HG02588 (cell line): ENCODE results near the gene AVL9.
"Not testable (repeated sequence)": the region's sequence is repeated elsewhere in the genome, so short reads cannot be mapped to it uniquely, and the experiment has no call there.

ENCODE experiments used
- ATAC-seq: cut with Tn5 transposase; IDR thresholded peaks from one replicate; pipeline ENCODE4 v1.9.1; 2021; ENCODE audit warnings: mild to moderate bottlenecking, moderate library complexity; ENCODE audit not compliant: unreplicated experiment

AVL9 gene

GRCh38 chr7:32495298-32496051, at the start of gene AVL9:
Gene AVL9, plus strand, starts transcription at chr7:32495489. Its CDS starts 221 bp downstream, at chr7:32495710.
- ATAC-seq, result peak; percentile 96

GRCh38 chr7:32447218-32447617, 48.1 kb upstream of the AVL9 start:
- no peak for ATAC-seq

DNA sequence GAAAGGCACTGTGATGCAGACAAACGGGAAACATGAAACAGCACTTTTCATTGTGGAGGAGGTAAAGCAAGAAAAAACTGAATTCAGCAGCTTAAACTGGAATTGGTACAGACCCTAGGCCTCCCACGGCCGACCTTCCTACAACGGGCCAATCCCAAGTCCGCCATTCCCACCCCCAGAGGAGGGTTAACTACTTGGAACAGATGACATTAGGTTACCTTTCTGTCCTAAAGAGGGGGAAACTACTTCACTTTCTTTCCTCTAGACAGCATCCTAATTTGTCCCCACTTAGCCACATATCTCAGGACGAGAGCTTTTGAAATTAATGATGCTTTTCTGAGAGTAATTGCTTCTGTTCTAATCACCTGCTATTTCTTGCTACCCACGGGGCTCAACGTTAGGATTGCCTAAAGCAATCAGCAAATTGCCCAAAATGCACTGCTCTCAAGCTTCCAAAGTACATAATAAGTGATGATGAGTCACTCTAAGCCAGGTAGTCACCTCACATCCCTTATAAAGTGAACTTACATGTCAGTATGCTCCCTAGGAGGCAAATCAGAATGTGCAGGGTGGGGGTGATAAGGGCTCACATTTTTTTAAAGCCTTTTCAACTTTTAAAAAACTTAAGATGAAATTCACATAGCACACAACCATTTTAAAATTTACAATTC, 41.8 kb upstream of the AVL9 start:
- no peak for ATAC-seq

DNA sequence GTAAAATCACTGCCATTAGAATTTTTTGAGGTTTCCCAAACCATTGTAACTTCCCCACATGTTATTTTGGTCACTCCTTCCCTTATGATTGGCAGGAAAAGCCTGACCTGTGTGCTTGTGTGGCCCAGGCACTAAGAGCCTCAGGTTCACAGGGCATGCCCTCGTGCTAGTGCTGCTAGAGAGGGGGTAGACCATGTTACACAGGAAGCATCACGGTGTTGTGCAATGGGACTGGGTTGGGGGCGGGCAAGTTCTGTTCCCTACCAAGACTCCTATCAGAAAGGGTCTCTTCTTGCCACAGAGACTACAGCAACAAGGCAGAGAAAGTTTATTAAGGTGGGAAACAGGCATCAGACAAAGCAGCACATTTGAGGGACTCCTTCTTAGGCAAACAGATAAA, 37.3 kb upstream of the AVL9 start:
- ATAC-seq, result no peak

GRCh38 chr7:32459788-32460187, 35.5 kb upstream of the AVL9 start:
- no peak for ATAC-seq

DNA sequence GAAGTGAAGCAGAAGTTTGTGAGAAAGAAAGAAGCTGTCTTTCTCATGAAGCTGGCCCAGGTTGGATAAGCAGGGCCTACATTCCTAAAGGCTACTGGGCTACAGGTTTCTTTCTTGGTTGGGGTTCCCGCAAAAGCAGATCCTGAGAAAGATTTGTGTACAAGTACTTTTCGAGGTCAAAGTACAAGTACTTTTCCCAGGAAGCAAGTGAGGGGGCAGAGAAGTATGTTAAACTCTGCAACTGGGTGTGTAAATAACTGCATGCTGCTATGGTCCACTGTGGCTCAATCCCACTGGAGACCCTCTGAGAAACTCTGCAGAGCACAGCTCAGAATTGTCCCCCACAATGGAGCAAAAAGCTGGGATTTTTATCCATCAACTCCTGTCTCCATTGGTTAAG, 33.8 kb upstream of the AVL9 start:
- no peak for ATAC-seq

DNA sequence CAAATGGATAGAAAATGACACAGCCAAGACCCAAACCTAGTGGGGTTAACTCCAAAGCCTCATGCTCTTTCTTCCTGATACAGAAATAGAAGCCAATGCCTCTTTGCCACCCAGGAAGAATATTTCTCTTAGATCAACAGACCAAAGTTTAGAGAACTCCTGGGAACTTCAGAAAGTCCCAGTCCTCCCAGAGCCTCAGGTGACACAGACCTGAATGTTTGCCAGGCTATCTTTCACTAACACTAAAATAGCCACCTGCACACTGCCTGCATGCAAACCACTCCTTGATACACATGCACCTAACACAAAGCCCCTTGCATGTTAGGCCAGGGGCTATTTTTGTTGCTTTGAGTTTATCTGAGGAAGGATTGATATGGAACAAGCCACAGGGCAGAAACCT, 32.8 kb upstream of the AVL9 start:
- no peak for ATAC-seq

DNA sequence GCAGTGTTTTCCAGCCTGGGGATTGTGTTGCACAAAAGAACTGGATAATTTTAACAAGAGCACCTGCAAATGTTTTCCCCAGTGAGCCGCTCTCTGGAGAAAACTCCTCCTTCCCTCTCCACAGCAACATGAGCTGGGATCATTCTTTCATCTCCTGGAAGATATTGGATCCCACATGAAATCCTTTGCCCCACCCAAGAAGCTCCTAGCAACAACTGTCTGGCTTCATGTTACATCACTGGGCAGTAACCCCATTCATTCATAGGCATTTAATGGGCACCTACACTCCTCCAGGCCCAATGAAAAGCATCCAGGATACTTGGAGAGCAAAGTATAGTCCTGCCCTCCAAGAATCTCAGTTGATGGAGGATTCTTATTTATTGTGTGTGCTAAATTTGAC, 32.3 kb upstream of the AVL9 start:
- no peak for ATAC-seq

DNA sequence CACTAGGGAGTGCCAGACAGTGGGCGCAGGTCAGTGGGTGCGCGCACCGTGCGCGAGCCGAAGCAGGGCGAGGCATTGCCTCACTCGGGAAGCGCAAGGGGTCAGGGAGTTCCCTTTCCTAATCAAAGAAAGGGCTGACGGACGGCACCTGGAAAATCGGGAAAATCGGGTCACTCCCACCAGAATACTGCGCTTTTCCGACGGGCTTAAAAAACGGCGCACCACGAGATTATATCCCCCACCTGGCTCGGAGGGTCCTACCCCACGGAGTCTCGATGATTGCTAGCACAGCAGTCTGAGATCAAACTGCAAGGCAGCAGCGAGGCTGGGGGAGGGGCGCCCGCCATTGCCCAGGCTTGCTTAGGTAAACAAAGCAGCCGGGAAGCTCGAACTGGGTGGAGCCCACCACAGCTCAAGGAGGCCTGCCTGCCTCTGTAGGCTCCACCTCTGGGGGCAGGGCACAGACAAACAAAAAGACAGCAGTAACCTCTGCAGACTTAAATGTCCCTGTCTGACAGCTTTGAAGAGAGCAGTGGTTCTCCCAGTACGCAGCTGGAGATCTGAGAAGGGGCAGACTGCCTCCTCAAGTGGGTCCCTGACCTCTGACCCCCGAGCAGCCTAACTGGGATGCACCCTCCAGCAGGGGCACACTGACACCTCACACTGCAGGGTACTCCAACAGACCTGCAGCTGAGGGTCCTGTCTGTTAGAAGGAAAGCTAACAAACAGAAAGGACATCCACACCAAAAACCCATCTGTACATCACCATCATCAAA, 30.5 kb upstream of the AVL9 start:
- not testable (repeated sequence) for ATAC-seq

DNA sequence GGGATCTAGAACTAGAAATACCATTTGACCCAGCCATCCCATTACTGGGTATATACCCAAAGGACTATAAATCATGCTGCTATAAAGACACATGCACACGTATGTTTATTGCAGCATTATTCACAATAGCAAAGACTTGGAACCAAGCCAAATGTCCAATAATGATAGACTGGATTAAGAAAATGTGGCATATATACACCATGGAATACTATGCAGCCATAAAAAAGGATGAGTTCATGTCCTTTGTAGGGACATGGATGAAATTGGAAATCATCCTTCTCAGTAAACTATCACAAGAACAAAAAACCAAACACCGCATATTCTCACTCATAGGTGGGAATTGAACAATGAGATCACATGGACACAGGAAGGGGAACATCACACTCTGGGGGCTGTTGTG, 25.3 kb upstream of the AVL9 start:
- ATAC-seq, result not testable (repeated sequence)

- no peak for ATAC-seq
Measured at GRCh38 chr7:32470871-32471270, 24.4 kb upstream of the AVL9 start.

DNA sequence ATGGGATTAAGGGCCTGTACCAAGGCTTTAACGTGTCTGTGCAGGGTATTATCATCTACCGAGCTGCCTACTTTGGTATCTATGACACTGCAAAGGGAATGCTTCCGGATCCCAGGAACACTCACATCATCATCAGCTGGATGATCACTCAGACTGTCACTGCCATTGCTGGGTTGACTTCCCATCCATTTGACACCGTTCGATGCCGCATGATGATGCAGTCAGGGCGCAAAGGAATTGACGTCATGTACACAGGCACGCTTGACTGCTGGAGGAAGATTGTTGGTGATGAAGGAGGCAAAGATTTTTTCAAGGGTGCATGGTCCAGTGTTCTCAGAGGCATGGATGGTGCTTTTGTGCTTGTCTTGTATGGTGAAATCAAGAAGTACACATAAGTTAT, 23.3 kb upstream of the AVL9 start:
- ATAC-seq, result no peak

DNA sequence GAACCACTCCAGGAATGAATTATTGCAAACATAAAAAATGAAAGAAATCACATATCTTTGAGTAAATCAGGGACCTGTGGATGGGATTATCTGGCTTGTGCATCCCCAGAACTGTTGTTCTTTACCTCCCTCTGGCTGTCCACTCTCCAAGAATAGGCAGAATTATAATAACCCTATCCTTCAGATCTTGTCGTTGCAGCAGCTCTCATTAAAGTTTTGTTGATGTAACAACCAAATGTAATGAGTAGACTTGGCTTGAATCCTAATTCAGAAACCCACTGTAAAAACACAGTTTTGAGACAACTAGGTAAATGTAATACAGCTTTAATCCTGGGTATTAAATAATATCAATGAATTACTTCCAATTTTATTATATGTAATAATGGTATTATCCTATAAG, 21.3 kb upstream of the AVL9 start:
- no peak for ATAC-seq

DNA sequence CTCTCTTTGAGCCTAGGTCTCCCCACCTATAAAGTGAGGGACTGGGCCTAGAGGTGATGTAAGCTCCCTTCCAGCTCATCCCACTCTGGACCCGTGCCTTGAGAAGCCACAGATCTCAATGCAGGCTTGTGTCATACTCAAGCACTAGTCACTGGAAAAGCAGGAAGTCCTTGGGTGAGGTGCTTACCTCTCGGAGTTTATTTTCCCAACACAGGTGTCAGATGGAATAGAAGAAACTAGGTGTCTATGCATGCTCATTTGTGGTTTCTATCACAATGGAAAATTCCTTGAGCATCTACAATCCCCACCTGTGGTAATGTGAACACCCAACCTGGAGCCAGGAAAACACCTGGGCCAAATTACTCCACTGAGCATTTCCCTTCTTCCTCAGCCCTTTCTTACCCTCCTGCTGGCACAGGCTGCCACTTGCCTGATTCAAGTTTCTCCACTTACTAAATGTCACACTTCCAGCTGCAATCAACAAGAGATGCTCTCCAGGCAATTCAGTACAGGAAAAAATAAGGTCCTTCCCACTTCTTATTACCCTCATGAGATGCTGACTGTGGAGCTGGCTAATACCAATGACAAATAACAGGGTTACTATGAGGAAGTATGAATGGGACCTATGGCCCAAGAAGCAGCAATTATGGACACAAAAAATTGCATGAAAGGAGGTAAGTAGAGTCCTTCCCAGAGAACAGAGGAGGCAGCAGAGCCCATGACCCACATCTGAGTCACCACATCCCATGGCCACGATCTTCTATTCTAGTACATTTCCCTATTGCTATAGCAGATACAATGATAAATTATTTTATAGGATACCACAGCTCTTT, 18.3 kb upstream of the AVL9 start:
- no peak for ATAC-seq

- ATAC-seq, result no peak
Measured at GRCh38 chr7:32477649-32477980, 17.7 kb upstream of the AVL9 start.

DNA sequence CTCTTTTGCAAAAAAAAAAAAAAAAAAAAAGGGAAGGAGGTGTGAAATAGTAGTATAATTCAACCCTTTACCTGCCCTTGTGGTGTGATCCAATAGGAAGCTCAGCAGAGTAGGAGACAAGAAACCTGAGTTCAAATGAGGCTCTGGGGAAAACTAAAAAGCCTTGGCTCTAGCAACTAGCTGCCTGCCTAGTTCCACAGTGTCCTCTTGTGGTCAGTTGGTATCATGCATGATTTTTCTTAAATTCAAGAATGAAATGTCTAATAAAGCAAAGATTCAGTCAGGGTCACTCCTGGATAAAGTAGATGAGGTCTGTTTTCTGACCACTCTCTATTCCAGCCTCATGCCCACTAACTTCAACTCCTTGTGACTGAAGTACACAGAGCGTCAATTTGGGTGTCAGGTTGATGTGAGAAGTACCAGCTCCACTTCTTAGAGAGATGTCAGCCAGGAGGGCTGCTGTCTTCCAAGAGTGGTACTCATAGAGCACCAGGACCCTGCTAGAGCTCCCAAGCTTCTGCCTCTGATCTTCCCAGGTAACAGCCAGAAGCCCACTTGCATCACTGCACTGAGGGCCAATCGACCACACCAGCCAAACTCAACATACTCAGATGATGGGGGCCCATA, 15.6 kb upstream of the AVL9 start:
- no peak for ATAC-seq

DNA sequence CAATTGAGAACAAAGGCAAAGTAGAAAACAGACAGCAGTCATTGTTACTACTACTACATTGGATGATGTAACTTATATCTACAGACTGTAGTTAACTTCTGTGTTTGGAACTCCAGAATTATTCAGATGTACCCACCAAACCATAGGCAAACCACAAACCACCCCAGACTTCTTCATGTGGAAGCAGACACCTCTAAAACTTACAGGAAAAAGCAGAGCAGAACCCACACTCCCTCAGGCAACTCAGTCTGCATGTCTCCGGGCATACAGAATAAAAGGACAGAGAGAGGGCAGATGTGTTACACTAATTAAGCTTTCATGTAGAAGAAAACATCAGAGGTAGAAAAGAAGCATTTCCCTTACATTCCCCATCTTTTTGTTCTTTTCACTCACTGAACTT, 14.1 kb upstream of the AVL9 start:
- ATAC-seq, result no peak

- ATAC-seq, result no peak
Measured at GRCh38 chr7:32481921-32482320, 13.4 kb upstream of the AVL9 start.

DNA sequence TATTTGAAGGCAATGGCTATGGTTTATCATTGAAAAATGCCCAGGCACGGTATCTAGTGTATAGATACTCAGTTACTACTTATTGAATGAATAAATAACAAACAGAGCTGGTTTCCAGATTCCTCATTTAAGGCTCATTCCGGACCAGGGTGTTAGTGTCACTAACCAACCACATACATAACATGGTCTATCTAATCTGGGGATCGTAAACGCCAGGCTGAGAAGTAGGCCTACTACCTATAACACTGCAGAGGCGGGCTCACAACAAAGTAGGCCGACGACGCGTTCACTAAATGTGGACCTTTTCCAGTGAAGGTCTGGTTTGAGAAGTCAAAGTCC, 5.5 kb upstream of the AVL9 start:
- ATAC-seq, result peak; percentile 11

- ATAC-seq, result peak; percentile 89
Measured at GRCh38 chr7:32490127-32490796, 5.0 kb upstream of the AVL9 start, which contains the start of gene LSM5. Gene LSM5, minus strand, starts transcription at chr7:32490380. Its CDS starts 15 bp downstream, at chr7:32490365.
